HepG2 (cell line): ENCODE measurements around the gene LCN1. TPM values are rescaled to one million over a fixed set of nuclear protein-coding genes. Genes with fewer than 3 reads are reported as not detected.

Experiments
- CBX1 ChIP-seq: IDR thresholded peaks from one replicate; pipeline ENCODE4 v1.6.1; 2016; ENCODE audit warnings: antibody characterized with exemption, low read depth
- GLMP ChIP-seq: sonication (generic); formaldehyde crosslinking; IDR thresholded peaks from 2 replicates; pipeline ENCODE4 v1.9.0; 2021; ENCODE audit warnings: missing genetic modification reagents, mild to moderate bottlenecking, borderline replicate concordance
- NFYC ChIP-seq: IDR thresholded peaks from 2 replicates; pipeline ENCODE4 v1.6.1; 2016; ENCODE audit warnings: missing genetic modification reagents, missing compliant biosample characterization
- POLR2AphosphoS2 ChIP-seq: IDR thresholded peaks from 2 replicates; pipeline ENCODE4 v1.6.1; 2011; ENCODE audit warnings: low read depth, low read length, improper control_type of control experiment
- XRCC5 ChIP-seq: fragments of 200-400 bp; formaldehyde crosslinking; optimal IDR thresholded peaks from 2 replicates; pipeline ENCODE3; 2017; ENCODE audit warnings: mild to moderate bottlenecking, low read length
- ZBTB3 ChIP-seq: sonication (generic); formaldehyde crosslinking; IDR thresholded peaks from 2 replicates; pipeline ENCODE4 v1.4.0; 2020; ENCODE audit warnings: low read depth, mild to moderate bottlenecking, moderate library complexity, missing genetic modification reagents, borderline replicate concordance
- ZNF224 ChIP-seq: sonication (generic); formaldehyde crosslinking; IDR thresholded peaks from 2 replicates; pipeline ENCODE4 v1.5.0; 2020; ENCODE audit warnings: mild to moderate bottlenecking, missing genetic modification reagents
- ZNF557 ChIP-seq: sonication (generic); formaldehyde crosslinking; IDR thresholded peaks from 2 replicates; pipeline ENCODE4 v1.4.0; 2020; ENCODE audit warnings: missing genetic modification reagents
- polyA plus RNA-seq, 8 experiments: library from polyadenylated mRNA; depleted of rRNA in 3 of 8; stranded (reverse) in 7 of 8; unstranded in 1 of 8; fragments of >200 nt; fragmentation: Illumina TruSeq in 4 of 8; extraction: Trizol in 4 of 8; gene quantifications; 2 replicates each; pipeline versions ENCODE4 v1.2.1 to v1.2.3, GENCODE V29; 2011 to 2016; ENCODE audit warnings: low read depth in 4 of 8, missing spikeins in 1 of 8, mixed read lengths in 1 of 8; ENCODE audit not compliant: insufficient read depth in 1 of 8
- total RNA-seq, 5 experiments: library from RNA; depleted of rRNA; stranded (reverse); fragments of >200 nt; fragmentation: Illumina TruSeq; extraction: Trizol; gene quantifications; 2 replicates each; pipeline ENCODE4 v1.2.3, GENCODE V29; 2016; ENCODE audit warnings: low read depth in 1 of 5
- TF ChIP-seq, protein P1 (sequence below): sonication (generic); formaldehyde crosslinking; IDR thresholded peaks from 2 replicates; pipeline ENCODE4 v1.4.0; 2020; ENCODE audit warnings: missing genetic modification reagents
- TF ChIP-seq, protein P2 (sequence below): sonication (generic); formaldehyde crosslinking; IDR thresholded peaks from 2 replicates; pipeline ENCODE4 v1.5.1; 2020; ENCODE audit warnings: mild to moderate bottlenecking, missing genetic modification reagents, moderate library complexity
- TF ChIP-seq, protein P3 (sequence below): sonication (generic); formaldehyde crosslinking; IDR thresholded peaks from 2 replicates; pipeline ENCODE4 v1.4.0; 2020; ENCODE audit warnings: missing genetic modification reagents
- TF ChIP-seq, protein P4 (sequence below): IDR thresholded peaks from 2 replicates; pipeline ENCODE4 v1.6.1; 2016; ENCODE audit warnings: mild to moderate bottlenecking
- TF ChIP-seq, protein P5 (sequence below): sonication (generic); formaldehyde crosslinking; IDR thresholded peaks from 2 replicates; pipeline ENCODE4 v1.4.0; 2020; ENCODE audit warnings: missing genetic modification reagents

LCN1 gene
- total and polyA plus RNA-seq, 2 of the 13 experiments (the other 11 are each of a cell fraction or from before 2014, with no cell fraction given) = not detected

DNA sequence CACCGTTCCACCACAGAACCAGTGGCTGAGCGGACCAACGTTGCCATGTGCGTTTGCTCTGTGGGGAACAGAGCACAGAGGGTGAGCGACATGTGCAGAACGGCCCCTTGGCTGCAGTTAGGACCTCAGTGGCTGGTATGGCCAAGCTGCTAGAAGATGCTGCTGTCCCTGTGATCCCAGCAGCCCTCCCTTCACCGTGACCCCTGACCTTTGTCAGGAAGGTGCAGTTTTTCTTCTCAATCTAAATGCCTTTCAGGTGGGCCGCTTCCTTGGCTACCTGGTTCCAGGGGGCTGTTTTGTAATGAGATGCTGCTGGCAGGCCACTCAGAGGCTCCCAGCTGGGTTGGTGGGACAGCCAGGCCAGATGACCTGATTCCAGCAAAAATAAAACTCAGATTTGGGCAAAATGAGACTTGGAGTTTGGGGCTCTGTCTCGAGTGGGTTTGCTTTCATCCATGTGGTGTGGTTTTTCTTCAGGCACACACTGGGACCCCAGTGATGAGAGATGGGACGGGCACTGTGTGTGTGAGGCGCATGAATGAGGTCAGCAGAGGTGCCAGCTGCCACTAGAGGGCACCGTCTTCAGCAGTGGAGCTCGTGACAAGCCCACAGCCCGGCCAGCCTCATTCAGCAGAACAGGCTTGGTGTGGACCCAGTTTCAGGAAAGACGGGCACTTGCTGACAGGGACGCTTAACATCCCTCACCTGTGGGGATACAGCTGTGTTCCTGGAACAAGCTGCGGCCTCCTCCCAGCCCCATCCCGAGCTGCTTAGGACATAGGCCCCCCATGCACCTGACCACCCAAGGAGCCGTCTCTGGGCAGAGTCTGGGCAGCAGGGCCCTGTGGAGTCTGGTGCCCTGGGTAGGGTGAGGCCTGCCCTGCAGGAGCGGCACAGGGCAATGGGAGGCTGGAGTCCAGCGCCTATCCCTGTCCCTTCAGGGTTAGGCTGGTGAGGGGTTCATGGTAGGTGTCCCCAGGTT lies 16.7 kb upstream of the LCN1 start (continued):
- TF ChIP-seq GLMP (CRISPR knock-in tag) = no peak
- TF ChIP-seq, protein P1, sequence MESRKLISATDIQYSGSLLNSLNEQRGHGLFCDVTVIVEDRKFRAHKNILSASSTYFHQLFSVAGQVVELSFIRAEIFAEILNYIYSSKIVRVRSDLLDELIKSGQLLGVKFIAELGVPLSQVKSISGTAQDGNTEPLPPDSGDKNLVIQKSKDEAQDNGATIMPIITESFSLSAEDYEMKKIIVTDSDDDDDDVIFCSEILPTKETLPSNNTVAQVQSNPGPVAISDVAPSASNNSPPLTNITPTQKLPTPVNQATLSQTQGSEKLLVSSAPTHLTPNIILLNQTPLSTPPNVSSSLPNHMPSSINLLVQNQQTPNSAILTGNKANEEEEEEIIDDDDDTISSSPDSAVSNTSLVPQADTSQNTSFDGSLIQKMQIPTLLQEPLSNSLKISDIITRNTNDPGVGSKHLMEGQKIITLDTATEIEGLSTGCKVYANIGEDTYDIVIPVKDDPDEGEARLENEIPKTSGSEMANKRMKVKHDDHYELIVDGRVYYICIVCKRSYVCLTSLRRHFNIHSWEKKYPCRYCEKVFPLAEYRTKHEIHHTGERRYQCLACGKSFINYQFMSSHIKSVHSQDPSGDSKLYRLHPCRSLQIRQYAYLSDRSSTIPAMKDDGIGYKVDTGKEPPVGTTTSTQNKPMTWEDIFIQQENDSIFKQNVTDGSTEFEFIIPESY (CRISPR knock-in tag) = peak; percentile 51; the same call in 1 of the 2 replicates
- TF ChIP-seq POLR2AphosphoS2 = 0 out of 2 replicates have a peak, but pooled peaks have one; percentile 31
- TF ChIP-seq ZBTB3 (CRISPR knock-in tag) = no peak
- no peak for TF ChIP-seq NFYC
- TF ChIP-seq, protein P2, sequence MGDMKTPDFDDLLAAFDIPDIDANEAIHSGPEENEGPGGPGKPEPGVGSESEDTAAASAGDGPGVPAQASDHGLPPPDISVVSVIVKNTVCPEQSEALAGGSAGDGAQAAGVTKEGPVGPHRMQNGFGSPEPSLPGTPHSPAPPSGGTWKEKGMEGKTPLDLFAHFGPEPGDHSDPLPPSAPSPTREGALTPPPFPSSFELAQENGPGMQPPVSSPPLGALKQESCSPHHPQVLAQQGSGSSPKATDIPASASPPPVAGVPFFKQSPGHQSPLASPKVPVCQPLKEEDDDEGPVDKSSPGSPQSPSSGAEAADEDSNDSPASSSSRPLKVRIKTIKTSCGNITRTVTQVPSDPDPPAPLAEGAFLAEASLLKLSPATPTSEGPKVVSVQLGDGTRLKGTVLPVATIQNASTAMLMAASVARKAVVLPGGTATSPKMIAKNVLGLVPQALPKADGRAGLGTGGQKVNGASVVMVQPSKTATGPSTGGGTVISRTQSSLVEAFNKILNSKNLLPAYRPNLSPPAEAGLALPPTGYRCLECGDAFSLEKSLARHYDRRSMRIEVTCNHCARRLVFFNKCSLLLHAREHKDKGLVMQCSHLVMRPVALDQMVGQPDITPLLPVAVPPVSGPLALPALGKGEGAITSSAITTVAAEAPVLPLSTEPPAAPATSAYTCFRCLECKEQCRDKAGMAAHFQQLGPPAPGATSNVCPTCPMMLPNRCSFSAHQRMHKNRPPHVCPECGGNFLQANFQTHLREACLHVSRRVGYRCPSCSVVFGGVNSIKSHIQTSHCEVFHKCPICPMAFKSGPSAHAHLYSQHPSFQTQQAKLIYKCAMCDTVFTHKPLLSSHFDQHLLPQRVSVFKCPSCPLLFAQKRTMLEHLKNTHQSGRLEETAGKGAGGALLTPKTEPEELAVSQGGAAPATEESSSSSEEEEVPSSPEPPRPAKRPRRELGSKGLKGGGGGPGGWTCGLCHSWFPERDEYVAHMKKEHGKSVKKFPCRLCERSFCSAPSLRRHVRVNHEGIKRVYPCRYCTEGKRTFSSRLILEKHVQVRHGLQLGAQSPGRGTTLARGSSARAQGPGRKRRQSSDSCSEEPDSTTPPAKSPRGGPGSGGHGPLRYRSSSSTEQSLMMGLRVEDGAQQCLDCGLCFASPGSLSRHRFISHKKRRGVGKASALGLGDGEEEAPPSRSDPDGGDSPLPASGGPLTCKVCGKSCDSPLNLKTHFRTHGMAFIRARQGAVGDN (CRISPR knock-in tag) = peak; percentile 17; the same call in 1 of the 2 replicates
- TF ChIP-seq CBX1 = peak; percentile 63
- TF ChIP-seq ZNF557 = no peak
- peak; percentile 45 for TF ChIP-seq XRCC5
- TF ChIP-seq ZNF224 (CRISPR knock-in tag) = 0 out of 2 replicates have a peak, but pooled peaks have one; percentile 28
- TF ChIP-seq, protein P3, sequence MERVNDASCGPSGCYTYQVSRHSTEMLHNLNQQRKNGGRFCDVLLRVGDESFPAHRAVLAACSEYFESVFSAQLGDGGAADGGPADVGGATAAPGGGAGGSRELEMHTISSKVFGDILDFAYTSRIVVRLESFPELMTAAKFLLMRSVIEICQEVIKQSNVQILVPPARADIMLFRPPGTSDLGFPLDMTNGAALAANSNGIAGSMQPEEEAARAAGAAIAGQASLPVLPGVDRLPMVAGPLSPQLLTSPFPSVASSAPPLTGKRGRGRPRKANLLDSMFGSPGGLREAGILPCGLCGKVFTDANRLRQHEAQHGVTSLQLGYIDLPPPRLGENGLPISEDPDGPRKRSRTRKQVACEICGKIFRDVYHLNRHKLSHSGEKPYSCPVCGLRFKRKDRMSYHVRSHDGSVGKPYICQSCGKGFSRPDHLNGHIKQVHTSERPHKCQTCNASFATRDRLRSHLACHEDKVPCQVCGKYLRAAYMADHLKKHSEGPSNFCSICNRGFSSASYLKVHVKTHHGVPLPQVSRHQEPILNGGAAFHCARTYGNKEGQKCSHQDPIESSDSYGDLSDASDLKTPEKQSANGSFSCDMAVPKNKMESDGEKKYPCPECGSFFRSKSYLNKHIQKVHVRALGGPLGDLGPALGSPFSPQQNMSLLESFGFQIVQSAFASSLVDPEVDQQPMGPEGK (CRISPR knock-in tag) = 0 out of 2 replicates have a peak, but pooled peaks have one; percentile 13
- TF ChIP-seq, protein P4, sequence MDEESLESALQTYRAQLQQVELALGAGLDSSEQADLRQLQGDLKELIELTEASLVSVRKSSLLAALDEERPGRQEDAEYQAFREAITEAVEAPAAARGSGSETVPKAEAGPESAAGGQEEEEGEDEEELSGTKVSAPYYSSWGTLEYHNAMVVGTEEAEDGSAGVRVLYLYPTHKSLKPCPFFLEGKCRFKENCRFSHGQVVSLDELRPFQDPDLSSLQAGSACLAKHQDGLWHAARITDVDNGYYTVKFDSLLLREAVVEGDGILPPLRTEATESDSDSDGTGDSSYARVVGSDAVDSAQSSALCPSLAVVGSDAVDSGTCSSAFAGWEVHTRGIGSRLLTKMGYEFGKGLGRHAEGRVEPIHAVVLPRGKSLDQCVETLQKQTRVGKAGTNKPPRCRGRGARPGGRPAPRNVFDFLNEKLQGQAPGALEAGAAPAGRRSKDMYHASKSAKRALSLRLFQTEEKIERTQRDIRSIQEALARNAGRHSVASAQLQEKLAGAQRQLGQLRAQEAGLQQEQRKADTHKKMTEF = 0 out of 2 replicates have a peak, but pooled peaks have one; percentile 16
- TF ChIP-seq, protein P5, sequence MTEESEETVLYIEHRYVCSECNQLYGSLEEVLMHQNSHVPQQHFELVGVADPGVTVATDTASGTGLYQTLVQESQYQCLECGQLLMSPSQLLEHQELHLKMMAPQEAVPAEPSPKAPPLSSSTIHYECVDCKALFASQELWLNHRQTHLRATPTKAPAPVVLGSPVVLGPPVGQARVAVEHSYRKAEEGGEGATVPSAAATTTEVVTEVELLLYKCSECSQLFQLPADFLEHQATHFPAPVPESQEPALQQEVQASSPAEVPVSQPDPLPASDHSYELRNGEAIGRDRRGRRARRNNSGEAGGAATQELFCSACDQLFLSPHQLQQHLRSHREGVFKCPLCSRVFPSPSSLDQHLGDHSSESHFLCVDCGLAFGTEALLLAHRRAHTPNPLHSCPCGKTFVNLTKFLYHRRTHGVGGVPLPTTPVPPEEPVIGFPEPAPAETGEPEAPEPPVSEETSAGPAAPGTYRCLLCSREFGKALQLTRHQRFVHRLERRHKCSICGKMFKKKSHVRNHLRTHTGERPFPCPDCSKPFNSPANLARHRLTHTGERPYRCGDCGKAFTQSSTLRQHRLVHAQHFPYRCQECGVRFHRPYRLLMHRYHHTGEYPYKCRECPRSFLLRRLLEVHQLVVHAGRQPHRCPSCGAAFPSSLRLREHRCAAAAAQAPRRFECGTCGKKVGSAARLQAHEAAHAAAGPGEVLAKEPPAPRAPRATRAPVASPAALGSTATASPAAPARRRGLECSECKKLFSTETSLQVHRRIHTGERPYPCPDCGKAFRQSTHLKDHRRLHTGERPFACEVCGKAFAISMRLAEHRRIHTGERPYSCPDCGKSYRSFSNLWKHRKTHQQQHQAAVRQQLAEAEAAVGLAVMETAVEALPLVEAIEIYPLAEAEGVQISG (CRISPR knock-in tag) = peak; percentile 44; the same call in 1 of the 2 replicates
